Right atrium auricular region (tissue), 2 donors: ENCODE data around the gene NRP2. TPM values are rescaled to one million over a fixed set of nuclear protein-coding genes. Genes with fewer than 3 reads are reported as not detected.

ENCODE experiments used
- DNase-seq: peaks from one replicate; pipeline ENCODE4 v3.0.0-alpha.2; 2019; ENCODE audit warnings: low spot score
- H3K27ac ChIP-seq, 2 donors: fragments of 200-600 bp; sonication (generic); 1 replicate in 1 of 2; 2 replicates in 1 of 2; pipeline ENCODE4 v1.5.1; 2016 to 2019
- H3K27me3 ChIP-seq, 2 donors: fragments of 200-600 bp; sonication (generic); one replicate each; pipeline versions ENCODE4 v1.5.1 to v1.6.0; 2017 to 2019
- H3K36me3 ChIP-seq: fragments of 200-600 bp; sonication (generic); one replicate; pipeline ENCODE4 v1.5.1; 2016
- H3K4me1 ChIP-seq, 2 donors: fragments of 200-600 bp; sonication (generic); one replicate each; pipeline versions ENCODE4 v1.5.1 to v1.6.0; 2017 to 2019
- H3K4me3 ChIP-seq, 2 donors: fragments of 200-600 bp; sonication (generic); 1 replicate in 1 of 2; 2 replicates in 1 of 2; pipeline ENCODE4 v1.5.1; 2017 to 2019; ENCODE audit warnings: mild to moderate bottlenecking in 1 of 2, moderate library complexity in 1 of 2
- H3K9me3 ChIP-seq, 2 donors: fragments of 200-600 bp; sonication (generic); one replicate each; pipeline ENCODE4 v1.5.1; 2019
- CTCF ChIP-seq, 2 donors: fragments of 200-600 bp; sonication (generic); IDR thresholded peaks; one replicate each; pipeline ENCODE4 v1.5.1; 2019; ENCODE audit warnings: antibody characterized with exemption in 2 of 2
- total RNA-seq, 2 donors: library from RNA; depleted of rRNA; stranded (reverse); fragments of >200 nt; gene quantifications; one replicate each; pipeline ENCODE4 v1.1.0, GENCODE V29; 2016

NRP2 gene
- total RNA-seq, 2 donors from 2014 or later = 7.1 to 10.9 TPM

- no peaks in the 10 kb centered on the region for H3K27me3 ChIP-seq
- no peak overlapping the region for H3K4me3 ChIP-seq
- TF ChIP-seq CTCF (IDR thresholded peaks at IDR 0.05) = no peak
- DNase-seq = no peak
- H3K27ac ChIP-seq = no peak overlapping the region
- H3K4me1 ChIP-seq = no peaks in the 10 kb centered on the region
- no peaks in the 10 kb centered on the region for H3K36me3 ChIP-seq
- H3K9me3 ChIP-seq = no peaks in the 10 kb centered on the region
These were observed 163.1 kb downstream of the NRP2 start for GRCh38 chr2:205845446-205845845.
